Neural cell (in vitro differentiated cells): ENCODE data around the gene PDS5A. TPM values are rescaled to one million over a fixed set of nuclear protein-coding genes. Genes with fewer than 3 reads are reported as not detected.

Source experiments
- H2AFZ ChIP-seq: fragments of 200-600, 300-800 bp; sonication (generic), shearing (Covaris generic); 2 replicates; pipeline ENCODE4 v1.6.0; 2014; ENCODE audit warnings: low read depth, mild to moderate bottlenecking, antibody characterized with exemption, low read length, moderate library complexity
- H3F3A ChIP-seq: fragments of 200-600 bp; shearing (Covaris generic); 2 replicates; pipeline ENCODE4 v1.6.1; 2016; ENCODE audit warnings: mild to moderate bottlenecking, moderate library complexity, mixed read lengths, antibody characterized with exemption, low read length; ENCODE audit not compliant: insufficient read depth, poor library complexity, severe bottlenecking
- H3K27ac ChIP-seq: fragments of 200-600, 300-800 bp; sonication (generic), shearing (Covaris generic); 2 replicates; pipeline ENCODE4 v1.5.1; 2014; ENCODE audit warnings: mild to moderate bottlenecking, low read length, moderate library complexity
- H3K27me3 ChIP-seq: fragments of 300-800, 200-600 bp; sonication (generic), shearing (Covaris generic); 2 replicates; pipeline ENCODE4 v1.6.0; 2014; ENCODE audit warnings: mild to moderate bottlenecking, low read depth, low read length, moderate library complexity; ENCODE audit not compliant: insufficient read depth
- H3K36me3 ChIP-seq: fragments of 300-800, 200-600 bp; sonication (generic), shearing (Covaris generic); 2 replicates; pipeline ENCODE4 v1.5.1; 2014; ENCODE audit warnings: mild to moderate bottlenecking, antibody characterized with exemption, low read length, moderate library complexity; ENCODE audit not compliant: insufficient read depth
- H3K4me2 ChIP-seq: fragments of 300-800, 200-600 bp; sonication (generic), shearing (Covaris generic); 2 replicates; pipeline ENCODE4 v1.6.0; 2014; ENCODE audit warnings: mild to moderate bottlenecking, low read length
- H3K4me3 ChIP-seq: fragments of 300-800, 200-600 bp; sonication (generic), shearing (Covaris generic); 2 replicates; pipeline ENCODE4 v1.5.1; 2014; ENCODE audit warnings: mild to moderate bottlenecking, low read length, moderate library complexity
- H3K79me2 ChIP-seq: fragments of 200-600 bp; shearing (Covaris generic); replicated peaks from 2 replicates; pipeline ENCODE4 v1.6.0; 2014; ENCODE audit warnings: mild to moderate bottlenecking, low read length, moderate library complexity; ENCODE audit not compliant: insufficient read depth
- H3K9ac ChIP-seq: fragments of 300-800, 200-600 bp; sonication (generic), shearing (Covaris generic); 2 replicates; pipeline ENCODE4 v1.6.1; 2016; ENCODE audit warnings: mild to moderate bottlenecking, low read length, mixed read lengths
- H3K9me2 ChIP-seq: fragments of 200-600 bp; shearing (Covaris generic); 2 replicates; pipeline ENCODE4 v1.6.1; 2016; ENCODE audit warnings: mild to moderate bottlenecking, low read length, mixed read lengths; ENCODE audit not compliant: insufficient read depth
- H3K9me3 ChIP-seq: fragments of 200-600, 300-800 bp; sonication (generic), shearing (Covaris generic); 2 replicates; pipeline ENCODE4 v1.6.1; 2016; ENCODE audit warnings: mild to moderate bottlenecking, mixed run types, low read length, moderate library complexity, mixed read lengths
- H4K20me1 ChIP-seq: fragments of 200-600 bp; shearing (Covaris generic); 2 replicates; pipeline ENCODE4 v1.6.1; 2016; ENCODE audit warnings: mild to moderate bottlenecking, mixed run types; ENCODE audit not compliant: insufficient read depth
- CTCF ChIP-seq: fragments of 450-650 bp; IDR thresholded peaks from 2 replicates; pipeline ENCODE4 v1.5.1; 2014; ENCODE audit warnings: antibody characterized with exemption, mild to moderate bottlenecking, moderate library complexity; ENCODE audit not compliant: poor library complexity, severe bottlenecking
- EP300 ChIP-seq: fragments of 450-650 bp; conservative IDR thresholded peaks from 2 replicates; pipeline ENCODE4 v1.6.1; 2014; ENCODE audit warnings: antibody characterized with exemption, mild to moderate bottlenecking, moderate library complexity; ENCODE audit not compliant: poor library complexity, severe bottlenecking
- EZH2 ChIP-seq: fragments of 200-600, 300-800 bp; shearing (Covaris generic), sonication (generic); IDR thresholded peaks from 2 replicates; pipeline ENCODE4 v1.6.1; 2014; ENCODE audit warnings: antibody characterized with exemption, low read length, borderline replicate concordance, mild to moderate bottlenecking; ENCODE audit not compliant: insufficient read depth, poor library complexity, severe bottlenecking
- MXI1 ChIP-seq: fragments of 450-650 bp; conservative IDR thresholded peaks from 2 replicates; pipeline ENCODE4 v1.6.1; 2014; ENCODE audit warnings: antibody characterized with exemption, mild to moderate bottlenecking; ENCODE audit not compliant: poor library complexity, severe bottlenecking
- POLR2AphosphoS5 ChIP-seq: IDR thresholded peaks from 2 replicates; pipeline ENCODE4 v1.6.1; 2012
- RAD21 ChIP-seq: fragments of 450-650 bp; conservative IDR thresholded peaks from 2 replicates; pipeline ENCODE4 v1.6.1; 2014; ENCODE audit warnings: antibody characterized with exemption, mild to moderate bottlenecking, moderate library complexity
- SMC3 ChIP-seq: fragments of 450-650 bp; conservative IDR thresholded peaks from 2 replicates; pipeline ENCODE4 v1.6.1; 2014; ENCODE audit warnings: antibody characterized with exemption, mild to moderate bottlenecking, moderate library complexity; ENCODE audit not compliant: poor library complexity
- TAF1 ChIP-seq: IDR thresholded peaks from 2 replicates; pipeline ENCODE4 v1.6.1; 2012; ENCODE audit warnings: low read depth
- polyA plus RNA-seq: library from polyadenylated mRNA; depleted of rRNA; stranded (reverse); fragments of >200 nt; gene quantifications from 2 replicates; pipeline ENCODE4 v1.2.3, GENCODE V29; 2014
- TF ChIP-seq, protein P1 (sequence below): IDR thresholded peaks from 2 replicates; pipeline ENCODE4 v1.6.1; 2012; ENCODE audit warnings: borderline replicate concordance

PDS5A gene
- polyA plus RNA-seq, 1 donor from 2014 or later: 46.3 TPM

- Histone ChIP-seq H3F3A (no peaks in the 10 kb centered on the region), H3K4me3 (no peak overlapping the region), H3K27me3 (no peaks in the 10 kb centered on the region), H2AFZ (no peak overlapping the region), H3K9me3 (no peaks in the 10 kb centered on the region), H3K9me2 (no peaks in the 10 kb centered on the region), H3K4me2 (no peak overlapping the region), H3K36me3 (peaks cover 14% of the 10 kb centered on the region), H3K27ac (no peak overlapping the region), H4K20me1 (no peaks in the 10 kb centered on the region), H3K79me2 (peaks cover 5% of the 10 kb centered on the region), H3K9ac (no peak overlapping the region)
- TF ChIP-seq TAF1 (no peak), EZH2 (no peak), EP300 (no peak), POLR2AphosphoS5 (no peak), MXI1 (no peak), CTCF (no peak), RAD21 (no peak), SMC3 (no peak)
- TF ChIP-seq, protein P1, sequence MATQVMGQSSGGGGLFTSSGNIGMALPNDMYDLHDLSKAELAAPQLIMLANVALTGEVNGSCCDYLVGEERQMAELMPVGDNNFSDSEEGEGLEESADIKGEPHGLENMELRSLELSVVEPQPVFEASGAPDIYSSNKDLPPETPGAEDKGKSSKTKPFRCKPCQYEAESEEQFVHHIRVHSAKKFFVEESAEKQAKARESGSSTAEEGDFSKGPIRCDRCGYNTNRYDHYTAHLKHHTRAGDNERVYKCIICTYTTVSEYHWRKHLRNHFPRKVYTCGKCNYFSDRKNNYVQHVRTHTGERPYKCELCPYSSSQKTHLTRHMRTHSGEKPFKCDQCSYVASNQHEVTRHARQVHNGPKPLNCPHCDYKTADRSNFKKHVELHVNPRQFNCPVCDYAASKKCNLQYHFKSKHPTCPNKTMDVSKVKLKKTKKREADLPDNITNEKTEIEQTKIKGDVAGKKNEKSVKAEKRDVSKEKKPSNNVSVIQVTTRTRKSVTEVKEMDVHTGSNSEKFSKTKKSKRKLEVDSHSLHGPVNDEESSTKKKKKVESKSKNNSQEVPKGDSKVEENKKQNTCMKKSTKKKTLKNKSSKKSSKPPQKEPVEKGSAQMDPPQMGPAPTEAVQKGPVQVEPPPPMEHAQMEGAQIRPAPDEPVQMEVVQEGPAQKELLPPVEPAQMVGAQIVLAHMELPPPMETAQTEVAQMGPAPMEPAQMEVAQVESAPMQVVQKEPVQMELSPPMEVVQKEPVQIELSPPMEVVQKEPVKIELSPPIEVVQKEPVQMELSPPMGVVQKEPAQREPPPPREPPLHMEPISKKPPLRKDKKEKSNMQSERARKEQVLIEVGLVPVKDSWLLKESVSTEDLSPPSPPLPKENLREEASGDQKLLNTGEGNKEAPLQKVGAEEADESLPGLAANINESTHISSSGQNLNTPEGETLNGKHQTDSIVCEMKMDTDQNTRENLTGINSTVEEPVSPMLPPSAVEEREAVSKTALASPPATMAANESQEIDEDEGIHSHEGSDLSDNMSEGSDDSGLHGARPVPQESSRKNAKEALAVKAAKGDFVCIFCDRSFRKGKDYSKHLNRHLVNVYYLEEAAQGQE: no peak
Measured at GRCh38 chr4:39910064-39910463, 67.6 kb downstream of the PDS5A start.

GRCh38 chr4:39908284-39908683 lies 69.4 kb downstream of the PDS5A start:
- Histone ChIP-seq H3K4me2 (no peak overlapping the region), H3K9me3 (no peaks in the 10 kb centered on the region), H3K9ac (no peak overlapping the region), H3K9me2 (no peaks in the 10 kb centered on the region), H3K36me3 (peaks cover 12% of the 10 kb centered on the region), H3K4me3 (no peak overlapping the region), H4K20me1 (no peaks in the 10 kb centered on the region), H3F3A (no peaks in the 10 kb centered on the region), H3K79me2 (peaks cover 5% of the 10 kb centered on the region), H2AFZ (no peak overlapping the region), H3K27me3 (no peaks in the 10 kb centered on the region), H3K27ac (no peak overlapping the region)
- TF ChIP-seq EP300 (no peak), TAF1 (no peak), POLR2AphosphoS5 (no peak), RAD21 (no peak), SMC3 (no peak), CTCF (no peak), MXI1 (no peak), EZH2 (no peak)
- TF ChIP-seq, protein P1: no peak
